ENCODE data around the gene PHKA2.
"Not testable (repeated sequence)": the region's sequence is repeated elsewhere in the genome, so short reads cannot be mapped to it uniquely, and the experiment has no call there.

PHKA2 gene, protein sequence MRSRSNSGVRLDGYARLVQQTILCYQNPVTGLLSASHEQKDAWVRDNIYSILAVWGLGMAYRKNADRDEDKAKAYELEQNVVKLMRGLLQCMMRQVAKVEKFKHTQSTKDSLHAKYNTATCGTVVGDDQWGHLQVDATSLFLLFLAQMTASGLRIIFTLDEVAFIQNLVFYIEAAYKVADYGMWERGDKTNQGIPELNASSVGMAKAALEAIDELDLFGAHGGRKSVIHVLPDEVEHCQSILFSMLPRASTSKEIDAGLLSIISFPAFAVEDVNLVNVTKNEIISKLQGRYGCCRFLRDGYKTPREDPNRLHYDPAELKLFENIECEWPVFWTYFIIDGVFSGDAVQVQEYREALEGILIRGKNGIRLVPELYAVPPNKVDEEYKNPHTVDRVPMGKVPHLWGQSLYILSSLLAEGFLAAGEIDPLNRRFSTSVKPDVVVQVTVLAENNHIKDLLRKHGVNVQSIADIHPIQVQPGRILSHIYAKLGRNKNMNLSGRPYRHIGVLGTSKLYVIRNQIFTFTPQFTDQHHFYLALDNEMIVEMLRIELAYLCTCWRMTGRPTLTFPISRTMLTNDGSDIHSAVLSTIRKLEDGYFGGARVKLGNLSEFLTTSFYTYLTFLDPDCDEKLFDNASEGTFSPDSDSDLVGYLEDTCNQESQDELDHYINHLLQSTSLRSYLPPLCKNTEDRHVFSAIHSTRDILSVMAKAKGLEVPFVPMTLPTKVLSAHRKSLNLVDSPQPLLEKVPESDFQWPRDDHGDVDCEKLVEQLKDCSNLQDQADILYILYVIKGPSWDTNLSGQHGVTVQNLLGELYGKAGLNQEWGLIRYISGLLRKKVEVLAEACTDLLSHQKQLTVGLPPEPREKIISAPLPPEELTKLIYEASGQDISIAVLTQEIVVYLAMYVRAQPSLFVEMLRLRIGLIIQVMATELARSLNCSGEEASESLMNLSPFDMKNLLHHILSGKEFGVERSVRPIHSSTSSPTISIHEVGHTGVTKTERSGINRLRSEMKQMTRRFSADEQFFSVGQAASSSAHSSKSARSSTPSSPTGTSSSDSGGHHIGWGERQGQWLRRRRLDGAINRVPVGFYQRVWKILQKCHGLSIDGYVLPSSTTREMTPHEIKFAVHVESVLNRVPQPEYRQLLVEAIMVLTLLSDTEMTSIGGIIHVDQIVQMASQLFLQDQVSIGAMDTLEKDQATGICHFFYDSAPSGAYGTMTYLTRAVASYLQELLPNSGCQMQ

DNA sequence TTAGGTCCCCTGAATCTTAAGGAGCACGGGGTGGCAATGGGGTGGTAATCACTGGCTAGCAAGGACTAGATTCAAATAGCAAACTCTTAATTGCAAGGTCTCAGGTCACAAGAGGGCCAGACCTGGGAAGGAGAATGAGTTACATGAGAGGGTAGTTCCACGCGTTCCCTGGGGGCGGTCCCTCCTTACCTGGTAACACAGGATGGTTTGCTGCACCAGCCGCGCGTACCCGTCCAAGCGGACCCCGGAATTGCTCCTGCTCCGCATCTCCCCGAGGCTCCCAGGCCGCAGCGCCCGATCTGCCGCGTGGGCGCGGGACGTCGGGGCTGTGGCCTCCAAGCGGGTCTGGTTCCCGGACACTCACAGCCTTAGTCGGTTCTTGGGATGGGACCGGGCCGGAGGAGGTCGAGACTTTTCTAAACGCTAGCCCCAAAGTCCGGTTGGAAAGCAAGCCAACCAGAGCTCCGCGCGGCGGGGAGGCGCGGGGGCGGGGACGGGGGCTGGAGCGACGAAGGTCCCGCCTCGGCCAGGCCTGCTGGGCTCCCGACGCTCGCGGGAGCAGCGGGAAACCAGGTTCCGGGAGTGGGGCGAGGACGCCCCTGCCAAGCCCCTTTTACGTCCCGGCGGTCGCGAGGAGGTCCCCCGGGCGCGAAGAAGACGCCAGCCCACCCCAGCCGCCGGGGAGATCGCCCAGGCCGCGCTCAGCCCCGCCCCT lies at the start of gene PHKA2:
Gene PHKA2, minus strand, starts transcription at position 449 of the 715 bp plus-strand sequence. Its CDS starts 182 bp downstream, at position 267.
- no peaks in the 10 kb centered on the region for H3K4me1 ChIP-seq (ENCODE audit: control insufficient read depth, low read depth, low read length)
- no peak within 1 kb of the TSS for H3K27ac ChIP-seq (ENCODE audit: low read length)
- H3K4me3 ChIP-seq (ENCODE audit: low read length): peak within 1 kb of the TSS; percentile 64
- H3K9me3 ChIP-seq (ENCODE audit: control insufficient read depth, low read depth, low read length): peaks cover 12% of the 10 kb centered on the region
- no peaks in the 10 kb centered on the region for H3K27me3 ChIP-seq (ENCODE audit: control insufficient read depth, insufficient read depth, low read length)
- peak within 1 kb of the TSS; percentile 35 for H3K9ac ChIP-seq (ENCODE audit: low read length)
- no peaks in the 10 kb centered on the region for H3K36me3 ChIP-seq (ENCODE audit: control insufficient read depth, low read depth, low read length)

DNA sequence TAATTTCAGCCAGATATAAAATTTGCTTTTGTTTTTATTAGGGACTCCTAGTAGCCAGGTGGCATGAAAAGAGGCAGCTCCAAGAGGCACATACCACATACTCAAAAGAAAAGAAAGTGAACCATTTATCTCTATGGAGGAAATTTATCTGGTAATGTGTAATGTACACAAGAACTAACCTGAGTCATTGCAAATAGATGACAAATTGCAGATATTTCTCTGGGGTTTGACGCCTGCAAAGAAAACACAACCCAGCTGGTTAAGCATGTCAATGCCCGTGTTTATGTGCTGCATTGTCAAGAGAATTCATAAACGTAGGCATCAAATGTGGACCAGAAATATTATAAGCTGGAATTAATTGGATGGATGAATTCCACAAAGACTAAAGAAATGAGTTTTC lies 46.9 kb upstream of the PHKA2 start:
- H3K9ac ChIP-seq (ENCODE audit: low read length): no peak overlapping the region
- no peak overlapping the region for H3K4me3 ChIP-seq (ENCODE audit: low read length)
- H3K4me1 ChIP-seq (ENCODE audit: control insufficient read depth, low read depth, low read length): no peaks in the 10 kb centered on the region
- no peaks in the 10 kb centered on the region for H3K27me3 ChIP-seq (ENCODE audit: control insufficient read depth, insufficient read depth, low read length)
- no peak overlapping the region for H3K27ac ChIP-seq (ENCODE audit: low read length)
- peaks cover 20% of the 10 kb centered on the region for H3K9me3 ChIP-seq (ENCODE audit: control insufficient read depth, low read depth, low read length)
- H3K36me3 ChIP-seq (ENCODE audit: control insufficient read depth, low read depth, low read length): no peaks in the 10 kb centered on the region

DNA sequence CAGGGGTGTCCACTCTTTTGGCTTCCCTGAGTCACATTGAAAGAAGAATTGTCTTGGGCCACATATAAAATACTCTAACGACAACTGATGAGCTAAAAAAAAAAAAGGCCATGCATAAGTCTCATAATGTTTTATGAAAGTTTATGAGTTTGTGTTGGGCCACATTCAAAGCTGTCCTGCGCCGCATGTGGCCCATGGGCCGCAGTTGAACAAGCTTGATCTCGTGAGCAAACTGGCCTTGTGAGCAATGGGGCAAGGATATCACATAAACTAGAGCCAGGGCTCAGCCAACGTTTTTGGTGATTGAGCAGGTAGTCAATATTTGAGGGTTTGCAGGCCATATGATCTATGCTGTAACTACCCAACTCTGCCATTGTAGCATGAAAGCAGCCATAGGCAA lies 44.6 kb upstream of the PHKA2 start:
- no peaks in the 10 kb centered on the region for H3K36me3 ChIP-seq (ENCODE audit: control insufficient read depth, low read depth, low read length)
- H3K4me1 ChIP-seq (ENCODE audit: control insufficient read depth, low read depth, low read length): no peaks in the 10 kb centered on the region
- H3K4me3 ChIP-seq (ENCODE audit: low read length): no peak overlapping the region
- no peak overlapping the region for H3K27ac ChIP-seq (ENCODE audit: low read length)
- H3K9ac ChIP-seq (ENCODE audit: low read length): no peak overlapping the region
- H3K9me3 ChIP-seq (ENCODE audit: control insufficient read depth, low read depth, low read length): peaks cover 18% of the 10 kb centered on the region
- no peaks in the 10 kb centered on the region for H3K27me3 ChIP-seq (ENCODE audit: control insufficient read depth, insufficient read depth, low read length)

DNA sequence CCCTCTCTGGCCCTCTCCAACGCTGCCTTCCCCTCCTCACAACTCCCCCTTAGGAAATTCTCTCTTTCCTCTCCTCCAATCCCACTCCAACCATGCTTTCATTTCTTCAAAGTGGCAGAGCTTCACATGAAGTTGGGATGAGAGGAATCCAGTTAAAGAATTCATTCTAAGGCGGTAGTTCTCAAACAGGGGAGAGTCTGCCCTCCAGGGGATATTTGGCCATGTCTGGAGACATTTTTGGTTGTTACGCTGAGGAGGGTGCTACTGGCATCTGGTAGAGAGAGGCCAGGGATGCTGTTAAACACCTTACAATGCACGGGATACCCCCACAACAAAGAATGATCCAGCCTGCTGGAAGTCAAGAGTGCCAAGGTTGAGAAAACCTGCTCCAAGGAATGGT lies 40.5 kb upstream of the PHKA2 start:
- Histone ChIP-seq H3K36me3 (ENCODE audit: control insufficient read depth, low read depth, low read length) (no peaks in the 10 kb centered on the region), H3K27me3 (ENCODE audit: control insufficient read depth, insufficient read depth, low read length) (no peaks in the 10 kb centered on the region), H3K27ac (ENCODE audit: low read length) (no peak overlapping the region), H3K9me3 (ENCODE audit: control insufficient read depth, low read depth, low read length) (peaks cover 14% of the 10 kb centered on the region), H3K4me1 (ENCODE audit: control insufficient read depth, low read depth, low read length) (no peaks in the 10 kb centered on the region), H3K4me3 (ENCODE audit: low read length) (no peak overlapping the region), H3K9ac (ENCODE audit: low read length) (no peak overlapping the region)

DNA sequence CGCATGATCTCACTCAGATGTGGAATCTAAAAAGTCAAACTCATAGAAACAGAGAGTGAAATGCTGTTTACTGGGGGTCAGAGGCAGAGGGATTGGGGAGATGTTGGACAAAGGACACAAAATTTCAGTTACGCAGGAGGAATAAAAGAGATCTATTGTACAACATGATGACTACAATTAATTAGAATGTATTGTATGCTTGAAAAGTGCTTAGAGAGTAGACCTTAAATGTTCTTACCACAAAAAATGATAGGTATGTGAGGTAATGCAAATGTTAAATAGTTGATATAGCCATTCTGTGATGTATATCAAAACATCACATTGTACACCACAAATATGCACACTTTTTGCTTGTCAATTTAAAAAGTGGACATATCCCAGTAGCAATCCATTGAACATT lies 36.1 kb upstream of the PHKA2 start:
- no peaks in the 10 kb centered on the region for H3K27me3 ChIP-seq (ENCODE audit: control insufficient read depth, insufficient read depth, low read length)
- H3K27ac ChIP-seq (ENCODE audit: low read length): no peak overlapping the region
- no peak overlapping the region for H3K9ac ChIP-seq (ENCODE audit: low read length)
- no peaks in the 10 kb centered on the region for H3K4me1 ChIP-seq (ENCODE audit: control insufficient read depth, low read depth, low read length)
- H3K36me3 ChIP-seq (ENCODE audit: control insufficient read depth, low read depth, low read length): no peaks in the 10 kb centered on the region
- no peak overlapping the region for H3K4me3 ChIP-seq (ENCODE audit: low read length)
- peaks cover 12% of the 10 kb centered on the region for H3K9me3 ChIP-seq (ENCODE audit: control insufficient read depth, low read depth, low read length)

DNA sequence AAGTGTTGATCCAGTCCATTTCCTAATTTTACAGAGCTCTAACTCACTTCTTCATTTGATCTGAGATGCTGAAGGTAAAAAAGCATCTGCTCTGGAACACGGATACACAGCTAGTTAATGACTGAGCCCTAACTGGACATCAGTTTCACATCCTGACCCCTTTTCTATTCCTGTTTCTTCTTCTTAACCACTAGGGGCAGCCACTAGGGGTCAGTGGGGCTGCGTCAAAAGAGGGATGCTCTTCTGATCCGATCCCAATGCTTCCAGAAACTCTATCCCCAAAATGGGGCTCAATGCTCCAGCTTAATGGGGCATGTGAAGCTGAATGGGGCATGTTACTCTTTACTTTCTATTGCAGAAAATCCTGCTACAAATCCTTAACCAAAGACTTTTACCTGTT lies 33.4 kb upstream of the PHKA2 start:
- Histone ChIP-seq H3K9ac (ENCODE audit: low read length) (no peak overlapping the region), H3K9me3 (ENCODE audit: control insufficient read depth, low read depth, low read length) (peaks cover 10% of the 10 kb centered on the region), H3K36me3 (ENCODE audit: control insufficient read depth, low read depth, low read length) (no peaks in the 10 kb centered on the region), H3K27ac (ENCODE audit: low read length) (no peak overlapping the region), H3K4me3 (ENCODE audit: low read length) (no peak overlapping the region), H3K27me3 (ENCODE audit: control insufficient read depth, insufficient read depth, low read length) (no peaks in the 10 kb centered on the region), H3K4me1 (ENCODE audit: control insufficient read depth, low read depth, low read length) (no peaks in the 10 kb centered on the region)

DNA sequence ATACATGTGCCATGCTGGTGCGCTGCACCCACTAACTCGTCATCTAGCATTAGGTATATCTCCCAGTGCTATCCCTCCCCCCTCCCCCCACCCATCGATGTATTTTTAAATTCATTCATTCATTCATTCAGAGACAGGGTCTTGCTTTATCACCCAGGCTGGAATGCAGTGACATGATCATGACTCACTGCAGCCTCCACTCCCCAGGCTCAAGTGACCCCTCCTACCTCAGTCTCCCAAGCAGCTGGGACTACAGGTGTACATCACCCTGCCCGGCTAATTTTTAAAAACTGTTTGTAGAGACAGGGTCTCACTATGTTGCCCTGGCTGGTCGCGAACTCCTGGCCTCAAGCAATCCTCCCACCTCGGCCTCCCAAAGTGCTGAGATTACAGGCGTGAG lies 32.7 kb upstream of the PHKA2 start:
- not testable (repeated sequence) for H3K27ac ChIP-seq (ENCODE audit: low read length); H3K27me3 ChIP-seq (ENCODE audit: control insufficient read depth, insufficient read depth, low read length); H3K4me3 ChIP-seq (ENCODE audit: low read length); H3K4me1 ChIP-seq (ENCODE audit: control insufficient read depth, low read depth, low read length); H3K36me3 ChIP-seq (ENCODE audit: control insufficient read depth, low read depth, low read length); H3K9me3 ChIP-seq (ENCODE audit: control insufficient read depth, low read depth, low read length); H3K9ac ChIP-seq (ENCODE audit: low read length)

DNA sequence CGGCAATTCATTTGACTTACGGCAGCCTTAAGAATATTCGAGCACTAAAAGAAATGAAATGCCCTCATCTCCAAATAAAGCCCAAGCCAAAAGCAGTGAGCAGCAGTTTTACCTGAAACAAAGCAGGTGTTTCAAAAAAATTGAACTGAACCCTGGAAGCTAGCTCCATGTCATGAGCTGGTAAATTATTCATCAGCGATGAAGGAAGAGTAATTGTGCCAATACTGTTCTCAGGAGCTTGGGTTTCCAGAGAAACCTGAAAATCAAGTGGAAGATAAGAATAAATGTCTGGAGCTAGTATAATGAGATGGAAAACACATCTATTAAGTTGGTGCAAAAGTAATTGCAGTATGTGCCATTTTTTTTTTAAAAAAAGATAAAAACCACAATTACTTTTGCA lies 24.0 kb upstream of the PHKA2 start:
- no peak overlapping the region for H3K4me3 ChIP-seq (ENCODE audit: low read length)
- no peaks in the 10 kb centered on the region for H3K27me3 ChIP-seq (ENCODE audit: control insufficient read depth, insufficient read depth, low read length)
- H3K9me3 ChIP-seq (ENCODE audit: control insufficient read depth, low read depth, low read length): peaks cover 16% of the 10 kb centered on the region
- no peak overlapping the region for H3K9ac ChIP-seq (ENCODE audit: low read length)
- H3K36me3 ChIP-seq (ENCODE audit: control insufficient read depth, low read depth, low read length): no peaks in the 10 kb centered on the region
- H3K4me1 ChIP-seq (ENCODE audit: control insufficient read depth, low read depth, low read length): no peaks in the 10 kb centered on the region
- H3K27ac ChIP-seq (ENCODE audit: low read length): no peak overlapping the region

DNA sequence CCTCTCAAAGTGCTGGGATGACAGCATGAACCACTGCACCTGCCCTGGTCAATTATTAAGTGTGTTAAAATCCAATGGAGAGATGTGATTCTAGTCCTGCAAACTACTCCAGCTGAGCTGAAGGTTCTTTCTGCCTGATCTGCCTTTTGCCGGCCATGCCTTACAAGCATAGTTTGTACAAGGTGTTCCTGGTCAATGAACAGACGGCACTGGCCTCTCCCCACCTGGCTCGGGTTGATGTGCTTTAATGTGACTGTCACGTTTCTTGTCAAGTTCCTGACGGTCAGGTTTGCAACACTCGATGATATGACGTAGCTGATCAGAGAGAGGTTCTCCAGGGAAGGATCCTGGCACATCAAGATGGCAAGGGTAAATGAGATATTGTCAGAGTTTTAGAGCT lies 23.1 kb upstream of the PHKA2 start:
- Histone ChIP-seq H3K4me1 (ENCODE audit: control insufficient read depth, low read depth, low read length) (no peaks in the 10 kb centered on the region), H3K36me3 (ENCODE audit: control insufficient read depth, low read depth, low read length) (no peaks in the 10 kb centered on the region)

DNA sequence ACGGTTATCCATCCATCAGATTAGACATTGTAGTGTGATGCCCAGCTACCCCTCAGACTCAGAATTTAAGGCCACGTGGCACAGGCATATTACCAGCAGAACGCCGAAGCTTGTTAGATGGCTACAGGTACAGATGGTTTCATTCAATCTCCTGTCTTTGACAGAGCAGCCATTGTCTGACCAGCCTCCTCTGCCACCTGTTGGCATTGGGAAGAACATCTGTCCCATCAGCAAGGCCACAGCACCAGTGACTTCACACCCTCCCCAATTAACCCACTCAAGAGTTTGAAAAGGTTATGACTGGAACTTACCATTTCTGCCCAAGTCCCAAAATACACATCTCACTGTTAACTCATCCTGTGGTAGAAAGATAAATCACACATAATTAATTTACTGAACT lies 22.0 kb upstream of the PHKA2 start:
- Histone ChIP-seq H3K27ac (ENCODE audit: low read length) (no peak overlapping the region), H3K9me3 (ENCODE audit: control insufficient read depth, low read depth, low read length) (peaks cover 15% of the 10 kb centered on the region), H3K4me1 (ENCODE audit: control insufficient read depth, low read depth, low read length) (no peaks in the 10 kb centered on the region), H3K9ac (ENCODE audit: low read length) (no peak overlapping the region), H3K4me3 (ENCODE audit: low read length) (no peak overlapping the region), H3K27me3 (ENCODE audit: control insufficient read depth, insufficient read depth, low read length) (no peaks in the 10 kb centered on the region), H3K36me3 (ENCODE audit: control insufficient read depth, low read depth, low read length) (no peaks in the 10 kb centered on the region)

More for the DNA sequence above, 23.1 kb upstream of the PHKA2 start:
- Histone ChIP-seq H3K9me3 (ENCODE audit: control insufficient read depth, low read depth, low read length) (peaks cover 16% of the 10 kb centered on the region), H3K27me3 (ENCODE audit: control insufficient read depth, insufficient read depth, low read length) (no peaks in the 10 kb centered on the region), H3K4me3 (ENCODE audit: low read length) (no peak overlapping the region), H3K9ac (ENCODE audit: low read length) (no peak overlapping the region), H3K27ac (ENCODE audit: low read length) (no peak overlapping the region)

DNA sequence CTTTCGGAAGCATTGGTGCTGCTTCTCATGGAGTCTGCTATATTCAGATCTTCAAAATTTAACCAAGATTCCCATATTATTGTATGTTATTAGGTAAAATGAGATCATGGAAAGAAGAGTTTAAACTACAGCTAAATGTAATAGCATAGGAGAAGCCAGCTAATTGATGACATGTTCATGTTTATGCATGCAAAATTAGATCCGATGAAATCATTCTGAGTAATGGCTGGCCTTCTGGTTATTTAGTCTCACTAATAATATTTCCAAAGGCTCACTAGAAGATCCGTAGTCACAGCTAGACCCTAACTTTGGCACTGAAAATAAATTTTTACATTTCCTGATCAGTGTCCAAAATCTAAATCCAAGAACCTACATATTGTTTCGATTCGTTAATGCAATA lies 19.8 kb upstream of the PHKA2 start:
- peaks cover 15% of the 10 kb centered on the region for H3K9me3 ChIP-seq (ENCODE audit: control insufficient read depth, low read depth, low read length)
- no peaks in the 10 kb centered on the region for H3K36me3 ChIP-seq (ENCODE audit: control insufficient read depth, low read depth, low read length)
- H3K4me3 ChIP-seq (ENCODE audit: low read length): no peak overlapping the region
- no peak overlapping the region for H3K27ac ChIP-seq (ENCODE audit: low read length)
- H3K4me1 ChIP-seq (ENCODE audit: control insufficient read depth, low read depth, low read length): peaks cover 5% of the 10 kb centered on the region
- no peaks in the 10 kb centered on the region for H3K27me3 ChIP-seq (ENCODE audit: control insufficient read depth, insufficient read depth, low read length)
- no peak overlapping the region for H3K9ac ChIP-seq (ENCODE audit: low read length)

Data from iPS-18a (cell line).